Endothelial cell of umbilical vein (primary cell): ENCODE measurements around the gene SLC39A3. TPM values are rescaled to one million over a fixed set of nuclear protein-coding genes. Genes with fewer than 3 reads are reported as not detected.

ENCODE experiments used
- BruUV-seq: library from RNA; stranded (reverse); fragments of 400-500 nt; replicated peaks from 2 replicates; lab custom pipeline; 2021; lab: Mats Ljungman, UMichigan
- CTCF ChIA-PET: fragments of 300-600, 350-600 bp; sonication (Branson Sonifier 250); formaldehyde crosslinking; loops from one replicate; lab custom pipeline; 2021; ENCODE audit warnings: antibody characterized with exemption, inconsistent platforms; lab: Charles Lee
- POLR2A ChIA-PET: fragments of 300-600, 350-600 bp; sonication (Branson Sonifier 250); formaldehyde crosslinking; loops from one replicate; lab custom pipeline; 2021; ENCODE audit warnings: antibody characterized with exemption, inconsistent platforms; lab: Charles Lee
- DNase-seq: peaks from one replicate; pipeline ENCODE4 v3.0.0-alpha.2; 2011; ENCODE audit warnings: low read depth, low spot score
- FAIRE-seq: peaks from 2 replicates; lab custom pipeline; 2011; peaks lifted over from hg19 to GRCh38; lab: Jason Lieb, UNC
- H2AFZ ChIP-seq: 2 replicates; pipeline ENCODE4 v1.6.0; 2012; ENCODE audit warnings: low read depth, low read length, control low read depth, inconsistent platforms
- H3K27ac ChIP-seq: 2 replicates; pipeline ENCODE4 v1.5.1; 2011; ENCODE audit warnings: low read depth, mild to moderate bottlenecking, control low read depth, low read length, moderate library complexity; ENCODE audit not compliant: insufficient read depth
- H3K27me3 ChIP-seq, 2 experiments: 2 replicates each; pipeline versions ENCODE4 v1.6.0 to v1.6.1; 2011; ENCODE audit warnings: low read length in 2 of 2, mixed read lengths in 1 of 2; ENCODE audit not compliant: control insufficient read depth in 2 of 2, insufficient read depth in 2 of 2
- H3K36me3 ChIP-seq, 2 experiments: 2 replicates in 1 of 2; 3 replicates in 1 of 2; pipeline ENCODE4 v1.5.1; 2011; ENCODE audit warnings: low read length in 2 of 2, mild to moderate bottlenecking in 1 of 2, moderate library complexity in 1 of 2; ENCODE audit not compliant: control insufficient read depth in 2 of 2, insufficient read depth in 2 of 2; ENCODE audit errors: extremely low read depth in 1 of 2
- H3K4me1 ChIP-seq: 3 replicates; pipeline ENCODE4 v1.5.1; 2011; ENCODE audit warnings: mild to moderate bottlenecking, low read length; ENCODE audit not compliant: control insufficient read depth, insufficient read depth; ENCODE audit errors: extremely low read depth
- H3K4me2 ChIP-seq: 2 replicates; pipeline ENCODE4 v1.6.1; 2011; ENCODE audit warnings: low read length, control low read depth, mixed read lengths; ENCODE audit not compliant: insufficient read depth
- H3K4me3 ChIP-seq, 3 experiments: fragments of 200-600 bp in 1 of 3; sonication (generic), shearing (Covaris generic) in 1 of 3; replicated peaks in 1 of 3; 2 replicates each; pipeline ENCODE4 v1.5.1; 2011 to 2016; ENCODE audit warnings: control low read depth in 3 of 3, low read length in 3 of 3, mild to moderate bottlenecking in 2 of 3, inconsistent platforms in 1 of 3, low read depth in 1 of 3, moderate library complexity in 1 of 3; ENCODE audit not compliant: insufficient read depth in 1 of 3
- H3K79me2 ChIP-seq: 2 replicates; pipeline ENCODE4 v1.6.0; 2012; ENCODE audit warnings: low read length, inconsistent platforms; ENCODE audit not compliant: control insufficient read depth, insufficient read depth
- H3K9ac ChIP-seq: replicated peaks from 2 replicates; pipeline ENCODE3; 2011; ENCODE audit warnings: low read length, control low read depth; ENCODE audit not compliant: insufficient read depth; ENCODE audit errors: extremely low read depth
- H3K9me1 ChIP-seq: replicated peaks from 3 replicates; pipeline ENCODE4 v1.6.0; 2011; ENCODE audit warnings: mild to moderate bottlenecking, low read length; ENCODE audit not compliant: control insufficient read depth, insufficient read depth; ENCODE audit errors: extremely low read depth
- H3K9me3 ChIP-seq: replicated peaks from 2 replicates; pipeline ENCODE4 v1.5.1; 2012; ENCODE audit warnings: low read length, inconsistent platforms; ENCODE audit not compliant: control insufficient read depth, insufficient read depth
- H4K20me1 ChIP-seq: replicated peaks from 2 replicates; pipeline ENCODE3; 2011; ENCODE audit warnings: mild to moderate bottlenecking, low read length; ENCODE audit not compliant: control insufficient read depth, insufficient read depth; ENCODE audit errors: extremely low read depth
- CTCF ChIP-seq, 2 donors: IDR thresholded peaks; 1 replicate in 1 of 2; 2 replicates in 1 of 2; pipeline ENCODE4 v1.5.1; 2011; ENCODE audit warnings: low read length in 2 of 2, mild to moderate bottlenecking in 2 of 2, moderate library complexity in 2 of 2, control low read depth in 1 of 2, inconsistent platforms in 1 of 2, low read depth in 1 of 2; ENCODE audit not compliant: insufficient read depth in 1 of 2; ENCODE audit errors: extremely low read depth in 1 of 2
- EZH2 ChIP-seq: IDR thresholded peaks from 2 replicates; pipeline ENCODE4 v1.6.1; 2012; ENCODE audit warnings: borderline replicate concordance, low read depth, mild to moderate bottlenecking, moderate library complexity, low read length, inconsistent platforms; ENCODE audit not compliant: severe bottlenecking
- FOS ChIP-seq: IDR thresholded peaks from 2 replicates; pipeline ENCODE4 v1.6.1; 2011; ENCODE audit warnings: mild to moderate bottlenecking, low read length, moderate library complexity, borderline replicate concordance; ENCODE audit not compliant: insufficient read depth
- GATA2 ChIP-seq: IDR thresholded peaks from 2 replicates; pipeline ENCODE4 v1.7.0; 2011; ENCODE audit warnings: low read depth, mild to moderate bottlenecking, moderate library complexity, mixed read lengths, low read length; ENCODE audit not compliant: insufficient read length, insufficient read depth
- JUN ChIP-seq: IDR thresholded peaks from 2 replicates; pipeline ENCODE4 v1.6.1; 2011; ENCODE audit warnings: borderline replicate concordance, low read depth; ENCODE audit not compliant: insufficient read length, insufficient read depth
- MYC ChIP-seq: IDR thresholded peaks from one replicate; pipeline ENCODE4 v1.6.1; 2011; ENCODE audit warnings: mild to moderate bottlenecking, low read depth, low read length
- POLR2A ChIP-seq: IDR thresholded peaks from 2 replicates; pipeline ENCODE4 v1.6.1; 2012; ENCODE audit warnings: low read depth, mild to moderate bottlenecking, control low read depth, low read length
- POLR2AphosphoS5 ChIP-seq: IDR thresholded peaks from 2 replicates; pipeline ENCODE4 v1.6.1; 2012; ENCODE audit warnings: low read depth, mild to moderate bottlenecking, control low read depth, low read length, moderate library complexity; ENCODE audit not compliant: insufficient read depth
- dilution Hi-C: fragments of 300-500 bp; cut with MboI; formaldehyde crosslinking; loops from one replicate; pipeline ENCODE4 v1.15.0; 2019; ENCODE audit warnings: low sequenced_read_pairs; ENCODE audit not compliant: extremely low pct_ligation_motif_present
- intact Hi-C: fragments of 100-400 bp; cut with micrococcal nuclease; formaldehyde crosslinking; loops from one replicate; pipeline ENCODE4 v1.10.0; 2022
- polyA plus RNA-seq, 4 experiments: library from polyadenylated mRNA; depleted of rRNA in 3 of 4; stranded (reverse) in 3 of 4; unstranded in 1 of 4; fragments of >200 nt; gene quantifications; 2 replicates each; pipeline versions ENCODE4 v1.2.1 to v1.2.3, GENCODE V29; 2011 to 2012; ENCODE audit warnings: missing spikeins in 1 of 4
- total RNA-seq: library from RNA; stranded (reverse); gene quantifications from 2 replicates; pipeline ENCODE4 v1.2.3, GENCODE V29; 2021
- TF ChIP-seq, protein P1 (sequence below): IDR thresholded peaks from 2 replicates; pipeline ENCODE4 v1.6.1; 2011; ENCODE audit not compliant: insufficient read depth, insufficient read length

The SLC39A3 gene
- total and polyA plus RNA-seq, 2 donors (not counting 3 experiments of a cell fraction or from before 2014, with no cell fraction given): 28.0 to 43.1 TPM

- Histone ChIP-seq H3K9ac (no peak overlapping the region), H3K36me3 (peaks cover 8 to 33% of the 10 kb centered on the region in 2 experiments), H4K20me1 (no peaks in the 10 kb centered on the region), H3K9me3 (no peaks in the 10 kb centered on the region), H3K4me1 (no peaks in the 10 kb centered on the region), H3K79me2 (no peaks in the 10 kb centered on the region), H3K27me3 (no peaks in the 10 kb centered on the region), H3K4me2 (no peak overlapping the region), H3K9me1 (no peaks in the 10 kb centered on the region), H2AFZ (no peak overlapping the region), H3K27ac (no peak overlapping the region), H3K4me3 (no peak overlapping the region)
- TF ChIP-seq POLR2AphosphoS5 (no peak), GATA2 (no peak), EZH2 (no peak), POLR2A (no peak), FOS (no peak), MYC (no peak), JUN (no peak), CTCF (IDR thresholded peaks at IDR 0.05; ENCODE audit: extremely low read depth in 1 of 2, insufficient read depth in 1 of 2, low read depth in 1 of 2, low read length in 2 of 2) (no peak)
- TF ChIP-seq, protein P1, sequence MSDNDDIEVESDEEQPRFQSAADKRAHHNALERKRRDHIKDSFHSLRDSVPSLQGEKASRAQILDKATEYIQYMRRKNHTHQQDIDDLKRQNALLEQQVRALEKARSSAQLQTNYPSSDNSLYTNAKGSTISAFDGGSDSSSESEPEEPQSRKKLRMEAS: no peak
- FAIRE-seq: no peak
- dilution Hi-C loops (loop anchor here (10.0 kb wide), 1 partner anchor 62 kb away; no protein-coding TSS in a partner anchor), intact Hi-C loops (no loop called here)
- DNase-seq: no peak
- ChIA-PET CTCF (no interaction called here), POLR2A (no interaction called here)
- BruUV-seq: no TSS peak
Observed at GRCh38 chr19:2756921-2757881, 17.4 kb upstream of the SLC39A3 start.
